Ishikawa (cell line): Measurements from ENCODE around the gene CD6.

Experiments
- EP300 ChIP-seq: IDR thresholded peaks from 2 replicates; pipeline ENCODE4 v1.6.1; 2012; ENCODE audit warnings: borderline replicate concordance
- FOXM1 ChIP-seq: IDR thresholded peaks from 2 replicates; pipeline ENCODE4 v1.6.1; 2012; ENCODE audit warnings: low read depth, borderline replicate concordance
- NFIC ChIP-seq: IDR thresholded peaks from 2 replicates; pipeline ENCODE4 v1.6.1; 2012
- RAD21 ChIP-seq: IDR thresholded peaks from 2 replicates; pipeline ENCODE4 v1.6.1; 2012; ENCODE audit warnings: low read depth
- TAF1 ChIP-seq: IDR thresholded peaks from 2 replicates; pipeline ENCODE4 v1.6.1; 2012; ENCODE audit warnings: low read depth, mild to moderate bottlenecking
- TCF12 ChIP-seq: IDR thresholded peaks from 2 replicates; pipeline ENCODE4 v1.6.1; 2012; ENCODE audit warnings: low read depth
- TF ChIP-seq, protein P1 (sequence below): IDR thresholded peaks from 2 replicates; pipeline ENCODE4 v1.6.1; 2012

DNA sequence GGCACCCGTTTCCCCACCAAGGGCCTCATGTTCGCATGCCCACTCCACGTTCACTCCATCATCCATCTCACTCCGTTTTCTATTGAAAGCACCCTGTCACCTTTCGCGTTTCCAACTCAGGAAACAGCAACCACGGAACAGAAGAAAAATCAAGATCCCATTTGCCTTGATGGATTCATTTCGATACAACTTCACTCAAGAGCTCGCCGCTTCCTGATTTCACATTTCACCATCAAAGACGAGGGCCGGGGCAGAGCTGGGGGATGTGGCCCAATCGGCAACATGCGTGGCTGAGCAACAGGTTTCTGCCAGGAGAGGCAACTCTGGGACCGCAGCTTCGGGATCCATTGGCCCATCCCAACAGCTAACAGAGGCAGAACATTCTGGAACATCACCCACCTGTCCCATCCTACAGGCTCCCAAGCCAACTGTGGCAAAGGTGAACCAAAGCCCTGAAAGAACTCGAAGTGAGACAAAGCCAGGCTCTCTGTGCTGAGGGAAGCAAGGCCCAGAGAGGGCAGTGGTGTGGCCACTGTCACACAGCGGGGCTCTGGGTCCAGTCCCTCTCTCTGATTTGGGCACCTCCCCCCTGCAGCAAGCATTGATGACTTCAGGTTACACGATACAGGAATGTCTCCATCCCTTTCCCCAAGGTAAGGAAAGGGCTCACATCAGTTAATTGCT lies 94.6 kb downstream of the CD6 start:
- no peak for TF ChIP-seq TAF1
- TF ChIP-seq EP300 = no peak
- no peak for TF ChIP-seq RAD21
- TF ChIP-seq, protein P1, sequence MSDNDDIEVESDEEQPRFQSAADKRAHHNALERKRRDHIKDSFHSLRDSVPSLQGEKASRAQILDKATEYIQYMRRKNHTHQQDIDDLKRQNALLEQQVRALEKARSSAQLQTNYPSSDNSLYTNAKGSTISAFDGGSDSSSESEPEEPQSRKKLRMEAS = no peak
- no peak for TF ChIP-seq FOXM1
- TF ChIP-seq TCF12 = no peak
- no peak for TF ChIP-seq NFIC
